ENCODE measurements around the gene HOOK2.

- no peak for TF ChIP-seq CTCF (IDR thresholded peaks at IDR 0.05)
- no peak for TF ChIP-seq SIN3A (IDR thresholded peaks at IDR 0.05; ENCODE audit: borderline replicate concordance, insufficient read depth, low read depth, low read length)
- TF ChIP-seq POLR2AphosphoS5 (IDR thresholded peaks at IDR 0.05; ENCODE audit: low read depth, low read length) = no peak
- TF ChIP-seq REST (IDR thresholded peaks at IDR 0.05; ENCODE audit: insufficient read depth in 1 of 2, low read depth in 2 of 2, low read length in 1 of 2) = no peak
- TF ChIP-seq TCF7L2 (IDR thresholded peaks at IDR 0.05; ENCODE audit: low read depth, low read length) = no peak
Observed at GRCh38 chr19:12787458-12787857, 12.1 kb upstream of the HOOK2 start.

Data from Panc1 (cell line).